Muscle layer of duodenum (tissue), 2 donors: ENCODE data around the gene MARCKS.
A peak's percentile ranks its signal among the peaks of the same experiment; 100 is the strongest.

Source experiments
- H3K27ac ChIP-seq: one replicate; pipeline ENCODE4 v1.7.0; 2013; ENCODE audit warnings: mild to moderate bottlenecking, low read length
- H3K27me3 ChIP-seq: one replicate; pipeline ENCODE4 v1.7.0; 2013; ENCODE audit warnings: low read depth, mild to moderate bottlenecking, control low read depth, low read length
- H3K36me3 ChIP-seq, 2 donors: one replicate each; pipeline ENCODE4 v1.7.0; 2013; ENCODE audit warnings: low read length in 2 of 2, control low read depth in 1 of 2, mild to moderate bottlenecking in 1 of 2; ENCODE audit not compliant: insufficient read depth in 2 of 2, control insufficient read depth in 1 of 2
- H3K4me1 ChIP-seq, 2 donors: one replicate each; pipeline ENCODE4 v1.7.0; 2013; ENCODE audit warnings: low read length in 2 of 2, mild to moderate bottlenecking in 2 of 2, control low read depth in 1 of 2, moderate library complexity in 1 of 2; ENCODE audit not compliant: insufficient read depth in 2 of 2, control insufficient read depth in 1 of 2
- H3K4me3 ChIP-seq, 2 donors: one replicate each; pipeline ENCODE4 v1.7.0; 2013; ENCODE audit warnings: low read length in 2 of 2, low read depth in 1 of 2, mild to moderate bottlenecking in 1 of 2
- H3K9me3 ChIP-seq, 2 donors: one replicate each; pipeline ENCODE4 v1.7.0; 2013; ENCODE audit warnings: low read length in 2 of 2, control low read depth in 1 of 2, mild to moderate bottlenecking in 1 of 2; ENCODE audit not compliant: control insufficient read depth in 1 of 2
- donor health status: healthy.

MARCKS gene, protein sequence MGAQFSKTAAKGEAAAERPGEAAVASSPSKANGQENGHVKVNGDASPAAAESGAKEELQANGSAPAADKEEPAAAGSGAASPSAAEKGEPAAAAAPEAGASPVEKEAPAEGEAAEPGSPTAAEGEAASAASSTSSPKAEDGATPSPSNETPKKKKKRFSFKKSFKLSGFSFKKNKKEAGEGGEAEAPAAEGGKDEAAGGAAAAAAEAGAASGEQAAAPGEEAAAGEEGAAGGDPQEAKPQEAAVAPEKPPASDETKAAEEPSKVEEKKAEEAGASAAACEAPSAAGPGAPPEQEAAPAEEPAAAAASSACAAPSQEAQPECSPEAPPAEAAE

GRCh38 chr6:113856625-113857555 is at the start of gene MARCKS:
Gene MARCKS, plus strand, starts transcription at chr6:113857345. Its CDS starts 401 bp downstream, at chr6:113857746.
- H3K4me1 ChIP-seq, result peaks cover 0 to 2% of the 10 kb centered on the region in 2 donors
- peak within 1 kb of the TSS; percentile 93 to 99 for H3K4me3 ChIP-seq
- peak within 1 kb of the TSS; percentile 100 for H3K27ac ChIP-seq
- peaks cover 0 to 14% of the 10 kb centered on the region in 2 donors for H3K36me3 ChIP-seq
- no peaks in the 10 kb centered on the region for H3K9me3 ChIP-seq
- H3K27me3 ChIP-seq, result no peaks in the 10 kb centered on the region

DNA sequence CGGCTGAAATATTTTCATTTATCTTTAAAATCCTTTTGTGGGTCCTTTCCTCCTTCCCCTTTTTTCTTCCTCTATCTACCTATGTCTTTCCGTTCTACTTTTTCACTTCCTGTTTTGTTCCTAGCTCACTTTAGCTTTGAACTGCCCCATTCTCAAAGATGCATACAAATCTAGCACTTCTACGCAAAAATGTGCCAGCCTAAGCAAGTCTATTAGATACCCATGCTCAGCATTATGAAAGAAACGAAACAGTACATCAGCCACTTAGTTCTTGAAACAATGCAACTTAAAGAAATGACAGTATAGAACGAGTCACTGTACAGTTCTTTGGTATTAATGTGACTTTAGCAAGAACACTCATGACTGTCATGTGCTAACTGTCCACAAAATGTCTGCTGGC is 47.3 kb upstream of the MARCKS start:
- H3K27ac ChIP-seq, result no peak overlapping the region
- H3K9me3 ChIP-seq, result no peaks in the 10 kb centered on the region
- H3K4me1 ChIP-seq, result no peaks in the 10 kb centered on the region
- H3K4me3 ChIP-seq, result no peak overlapping the region
- no peaks in the 10 kb centered on the region for H3K36me3 ChIP-seq
- H3K27me3 ChIP-seq, result no peaks in the 10 kb centered on the region

DNA sequence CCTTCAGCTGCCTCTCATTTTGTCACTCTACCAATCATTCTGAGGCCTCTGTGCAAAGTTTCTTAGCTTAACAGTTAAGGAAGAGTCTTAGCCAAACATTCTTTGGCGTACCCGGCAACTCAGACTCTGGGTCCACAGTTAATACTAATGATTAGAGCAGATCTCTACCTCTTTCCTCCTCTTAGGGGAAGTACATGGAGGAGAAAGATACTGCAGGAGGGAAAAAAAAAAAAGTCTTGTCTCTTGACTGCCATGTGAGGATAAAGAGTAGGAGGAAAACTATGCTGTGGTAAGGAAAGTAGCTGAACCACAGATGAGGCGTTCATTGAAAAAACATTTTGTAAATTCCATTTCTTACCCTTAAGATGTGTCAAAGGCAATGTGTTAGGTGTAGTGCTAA is 44.0 kb upstream of the MARCKS start:
- H3K4me3 ChIP-seq, result no peak overlapping the region
- no peaks in the 10 kb centered on the region for H3K36me3 ChIP-seq
- no peaks in the 10 kb centered on the region for H3K4me1 ChIP-seq
- no peak overlapping the region for H3K27ac ChIP-seq
- H3K27me3 ChIP-seq, result no peaks in the 10 kb centered on the region
- no peaks in the 10 kb centered on the region for H3K9me3 ChIP-seq

GRCh38 chr6:113818578-113818977 is 38.6 kb upstream of the MARCKS start:
- Histone ChIP-seq H3K27me3 (no peaks in the 10 kb centered on the region), H3K4me1 (peaks cover 0 to 4% of the 10 kb centered on the region in 2 donors), H3K27ac (no peak overlapping the region), H3K9me3 (no peaks in the 10 kb centered on the region), H3K4me3 (no peak overlapping the region), H3K36me3 (no peaks in the 10 kb centered on the region)

DNA sequence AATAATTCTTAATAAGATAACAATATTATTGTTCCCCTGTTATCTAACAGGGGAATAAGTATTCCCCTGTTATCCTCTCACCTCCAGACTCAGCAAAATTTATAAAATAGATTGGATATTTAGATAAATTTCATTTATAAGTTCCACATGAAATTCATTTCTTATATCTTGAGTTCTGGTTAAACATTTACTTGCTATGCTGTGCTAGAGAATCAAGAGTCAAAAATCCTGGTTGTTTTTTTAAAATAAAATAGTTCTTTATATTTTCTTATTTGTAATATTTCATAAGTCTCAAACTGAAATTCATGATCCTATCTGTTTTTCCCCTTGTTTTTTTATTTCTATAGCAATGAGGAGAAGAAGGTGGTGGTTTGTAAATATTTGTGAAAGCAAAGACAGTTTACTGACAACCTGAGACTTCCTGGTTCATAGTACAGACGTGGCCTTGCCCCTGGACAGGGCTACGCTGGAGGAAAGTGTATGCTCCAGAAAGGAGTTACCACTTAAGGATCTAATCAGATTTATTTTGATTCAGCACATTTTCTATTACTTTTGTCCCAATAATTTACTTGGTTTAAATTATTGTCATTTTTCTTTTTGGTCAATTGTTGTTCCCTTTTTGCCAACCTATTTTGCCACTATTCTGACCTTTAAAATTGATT is 37.8 kb upstream of the MARCKS start:
- H3K27ac ChIP-seq, result peak overlapping the region; percentile 17
- H3K36me3 ChIP-seq, result no peaks in the 10 kb centered on the region
- H3K9me3 ChIP-seq, result no peaks in the 10 kb centered on the region
- no peaks in the 10 kb centered on the region for H3K27me3 ChIP-seq
- H3K4me3 ChIP-seq, result no peak overlapping the region
- peaks cover under 1 to 4% of the 10 kb centered on the region in 2 donors for H3K4me1 ChIP-seq

DNA sequence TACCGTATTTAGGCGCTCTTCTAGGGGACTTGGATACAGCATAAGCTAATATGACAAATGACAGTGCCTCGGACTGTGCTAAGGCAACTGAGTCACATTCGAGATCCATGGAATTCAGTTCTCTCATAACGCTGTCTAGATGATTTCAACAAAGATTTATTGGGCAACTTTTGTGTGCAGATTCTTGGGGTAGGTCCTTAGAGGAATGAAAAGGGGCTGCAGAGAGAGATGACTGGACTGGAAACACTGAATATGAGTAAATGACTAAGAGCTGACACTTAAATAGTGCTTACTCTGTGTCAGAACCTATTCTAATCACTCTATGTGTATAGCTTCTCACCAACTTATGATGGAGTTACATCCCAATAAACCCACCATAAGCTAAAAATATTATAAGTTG is 36.4 kb upstream of the MARCKS start:
- no peaks in the 10 kb centered on the region for H3K9me3 ChIP-seq
- H3K4me1 ChIP-seq, result peaks cover 4 to 14% of the 10 kb centered on the region in 2 donors
- no peaks in the 10 kb centered on the region for H3K27me3 ChIP-seq
- no peak overlapping the region for H3K4me3 ChIP-seq
- H3K27ac ChIP-seq, result no peak overlapping the region
- H3K36me3 ChIP-seq, result no peaks in the 10 kb centered on the region

- H3K27me3 ChIP-seq, result no peaks in the 10 kb centered on the region
- peaks cover 4 to 19% of the 10 kb centered on the region in 2 donors for H3K4me1 ChIP-seq
- no peak overlapping the region for H3K4me3 ChIP-seq
- H3K9me3 ChIP-seq, result no peaks in the 10 kb centered on the region
- H3K36me3 ChIP-seq, result no peaks in the 10 kb centered on the region
- H3K27ac ChIP-seq, result no peak overlapping the region
Observed at GRCh38 chr6:113821445-113821844, 35.7 kb upstream of the MARCKS start.

GRCh38 chr6:113823916-113824315 is 33.2 kb upstream of the MARCKS start:
- H3K36me3 ChIP-seq, result no peaks in the 10 kb centered on the region
- H3K27ac ChIP-seq, result no peak overlapping the region
- H3K9me3 ChIP-seq, result no peaks in the 10 kb centered on the region
- no peaks in the 10 kb centered on the region for H3K27me3 ChIP-seq
- H3K4me3 ChIP-seq, result no peak overlapping the region
- H3K4me1 ChIP-seq, result peaks cover 4 to 19% of the 10 kb centered on the region in 2 donors

DNA sequence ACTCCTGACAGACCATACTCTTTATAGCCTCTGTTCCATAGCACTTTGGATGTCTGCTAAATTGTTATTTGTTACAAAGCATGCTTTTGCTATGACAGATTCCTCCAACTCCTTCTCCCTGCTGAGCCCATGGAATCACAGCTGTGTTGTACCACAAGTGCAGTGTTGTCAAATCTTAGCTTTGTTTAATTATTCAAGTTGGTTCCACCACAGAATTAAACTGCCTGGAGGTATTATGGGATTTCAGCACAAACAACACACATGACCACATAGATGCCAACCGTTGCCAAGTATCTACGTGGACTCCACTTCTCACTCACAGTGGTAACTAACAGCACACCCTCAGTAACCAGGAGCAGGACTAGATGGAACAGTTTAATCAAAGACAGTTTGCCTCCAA is 32.7 kb upstream of the MARCKS start:
- no peaks in the 10 kb centered on the region for H3K9me3 ChIP-seq
- H3K36me3 ChIP-seq, result no peaks in the 10 kb centered on the region
- no peak overlapping the region for H3K27ac ChIP-seq
- H3K4me1 ChIP-seq, result peaks cover 4 to 19% of the 10 kb centered on the region in 2 donors
- no peak overlapping the region for H3K4me3 ChIP-seq
- H3K27me3 ChIP-seq, result no peaks in the 10 kb centered on the region

GRCh38 chr6:113824866-113825265 is 32.3 kb upstream of the MARCKS start:
- Histone ChIP-seq H3K27me3 (no peaks in the 10 kb centered on the region), H3K4me1 (peaks cover 0 to 19% of the 10 kb centered on the region in 2 donors), H3K27ac (no peak overlapping the region), H3K9me3 (no peaks in the 10 kb centered on the region), H3K36me3 (no peaks in the 10 kb centered on the region), H3K4me3 (no peak overlapping the region)

DNA sequence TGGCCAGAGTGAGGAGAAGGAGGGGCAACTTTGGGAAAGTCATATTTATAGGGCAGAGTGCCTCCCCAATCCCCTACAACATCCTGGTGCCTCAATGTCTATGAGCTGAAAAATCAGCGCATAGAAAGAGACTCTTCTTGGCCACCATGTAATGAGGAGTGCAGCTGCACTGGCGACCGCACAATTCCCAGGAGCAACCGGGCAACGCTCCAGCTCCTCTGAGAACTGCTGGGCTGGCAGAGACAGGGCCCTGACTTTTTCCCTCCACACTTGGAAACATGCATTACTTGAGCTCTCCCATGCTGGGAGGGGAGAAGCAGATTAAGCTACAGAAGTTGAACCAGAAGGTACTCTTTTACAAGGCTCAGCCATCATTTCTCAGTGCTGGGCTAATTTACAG is 31.4 kb upstream of the MARCKS start:
- H3K27me3 ChIP-seq, result no peaks in the 10 kb centered on the region
- no peak overlapping the region for H3K4me3 ChIP-seq
- H3K9me3 ChIP-seq, result no peaks in the 10 kb centered on the region
- H3K36me3 ChIP-seq, result no peaks in the 10 kb centered on the region
- no peak overlapping the region for H3K27ac ChIP-seq
- H3K4me1 ChIP-seq, result peaks cover 0 to 19% of the 10 kb centered on the region in 2 donors
